ENCODE results near the gene REC114. TPM values are rescaled to one million over a fixed set of nuclear protein-coding genes. Genes with fewer than 3 reads are reported as not detected.
"Not testable (repeated sequence)": the region's sequence is repeated elsewhere in the genome, so short reads cannot be mapped to it uniquely, and the experiment has no call there.

REC114 gene
- total RNA-seq, 1 donor from 2014 or later: not detected

- no peak for DNase-seq (ENCODE audit: low spot score)
Observed at GRCh38 chr15:73575636-73576247, 132.8 kb downstream of the REC114 start.

- DNase-seq (ENCODE audit: low spot score): not testable (repeated sequence)
Observed at GRCh38 chr15:73577593-73577992, 134.6 kb downstream of the REC114 start.

- DNase-seq (ENCODE audit: low spot score): no peak
Observed at GRCh38 chr15:73578026-73578425, 135.1 kb downstream of the REC114 start.

- no peak for DNase-seq (ENCODE audit: low spot score)
Observed at GRCh38 chr15:73582851-73583379, 140.0 kb downstream of the REC114 start.

- no peak for DNase-seq (ENCODE audit: low spot score)
Observed at GRCh38 chr15:73583544-73583943, 140.6 kb downstream of the REC114 start.

- no peak for DNase-seq (ENCODE audit: low spot score)
Observed at GRCh38 chr15:73584699-73585420, 141.9 kb downstream of the REC114 start.

GRCh38 chr15:73585871-73586654 is 143.1 kb downstream of the REC114 start:
- no peak for DNase-seq (ENCODE audit: low spot score)

GRCh38 chr15:73589766-73590165 is 146.8 kb downstream of the REC114 start:
- no peak for DNase-seq (ENCODE audit: low spot score)

GRCh38 chr15:73590263-73590662 is 147.3 kb downstream of the REC114 start:
- DNase-seq (ENCODE audit: low spot score): no peak

- DNase-seq (ENCODE audit: low spot score): no peak
Observed at GRCh38 chr15:73593304-73594074, 150.5 kb downstream of the REC114 start.

GRCh38 chr15:73594109-73594508 is 151.1 kb downstream of the REC114 start:
- no peak for DNase-seq (ENCODE audit: low spot score)

- DNase-seq (ENCODE audit: low spot score): no peak
Observed at GRCh38 chr15:73596174-73596573, 153.2 kb downstream of the REC114 start.

- no peak for DNase-seq (ENCODE audit: low spot score)
Observed at GRCh38 chr15:73597036-73597638, 154.2 kb downstream of the REC114 start.

- DNase-seq (ENCODE audit: low spot score): no peak
Observed at GRCh38 chr15:73598530-73599160, 155.7 kb downstream of the REC114 start.

GRCh38 chr15:73599934-73600333 is 157.0 kb downstream of the REC114 start:
- DNase-seq (ENCODE audit: low spot score): no peak

GRCh38 chr15:73600413-73601335 is 157.7 kb downstream of the REC114 start:
- no peak for DNase-seq (ENCODE audit: low spot score)

- DNase-seq (ENCODE audit: low spot score): no peak
Observed at GRCh38 chr15:73601451-73602445, 158.8 kb downstream of the REC114 start.

GRCh38 chr15:73602446-73602843 is 159.5 kb downstream of the REC114 start:
- DNase-seq (ENCODE audit: low spot score): no peak

Data from ureter (tissue), 1 donor.